Muscle layer of duodenum (tissue), 2 donors: ENCODE data around the gene DVL1.

Experiments used
- H3K27ac ChIP-seq: one replicate; pipeline ENCODE4 v1.7.0; 2013; ENCODE audit warnings: mild to moderate bottlenecking, low read length
- H3K27me3 ChIP-seq: one replicate; pipeline ENCODE4 v1.7.0; 2013; ENCODE audit warnings: low read depth, mild to moderate bottlenecking, control low read depth, low read length
- H3K36me3 ChIP-seq, 2 donors: one replicate each; pipeline ENCODE4 v1.7.0; 2013; ENCODE audit warnings: low read length in 2 of 2, control low read depth in 1 of 2, mild to moderate bottlenecking in 1 of 2; ENCODE audit not compliant: insufficient read depth in 2 of 2, control insufficient read depth in 1 of 2
- H3K4me1 ChIP-seq, 2 donors: one replicate each; pipeline ENCODE4 v1.7.0; 2013; ENCODE audit warnings: low read length in 2 of 2, mild to moderate bottlenecking in 2 of 2, control low read depth in 1 of 2, moderate library complexity in 1 of 2; ENCODE audit not compliant: insufficient read depth in 2 of 2, control insufficient read depth in 1 of 2
- H3K4me3 ChIP-seq, 2 donors: one replicate each; pipeline ENCODE4 v1.7.0; 2013; ENCODE audit warnings: low read length in 2 of 2, low read depth in 1 of 2, mild to moderate bottlenecking in 1 of 2
- H3K9me3 ChIP-seq, 2 donors: one replicate each; pipeline ENCODE4 v1.7.0; 2013; ENCODE audit warnings: low read length in 2 of 2, control low read depth in 1 of 2, mild to moderate bottlenecking in 1 of 2; ENCODE audit not compliant: control insufficient read depth in 1 of 2
- donor health status: healthy.

Gene DVL1

DNA sequence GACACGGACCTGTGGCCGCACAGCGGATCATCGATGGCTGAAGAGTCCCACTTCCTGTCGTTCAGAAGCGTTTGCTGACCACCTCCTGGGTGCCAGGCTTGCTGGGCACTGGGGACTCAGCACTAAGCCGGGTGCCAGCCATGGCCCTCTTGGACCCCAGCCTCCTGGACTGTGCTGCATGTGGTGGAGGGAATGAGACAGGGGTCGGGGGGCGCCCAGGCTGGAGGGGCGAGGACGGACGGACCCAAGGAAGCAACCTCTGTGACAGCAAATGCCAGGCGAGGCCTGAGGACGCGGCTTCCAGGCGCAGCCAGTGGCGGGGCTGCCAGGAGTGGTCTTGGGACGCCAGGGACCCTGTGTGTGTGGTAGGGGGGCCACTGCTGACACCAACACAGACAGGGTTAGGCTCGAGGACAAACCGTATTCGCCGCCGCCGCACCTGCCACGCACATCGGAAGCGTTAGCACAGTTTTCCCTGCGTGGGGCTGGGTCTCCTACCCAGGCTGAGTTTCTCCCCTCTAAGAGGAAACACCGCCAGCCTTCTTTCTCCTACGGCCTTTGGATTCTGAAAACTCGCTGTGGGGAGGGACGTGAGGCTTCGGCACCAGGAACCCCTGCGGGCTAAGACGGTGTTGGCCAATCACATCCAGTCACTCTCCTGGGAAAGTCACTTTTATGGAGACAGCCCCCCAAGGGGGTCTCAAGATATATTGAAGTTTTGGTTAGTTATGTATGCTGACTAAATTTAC is 12.2 kb upstream of the DVL1 start:
- Histone ChIP-seq H3K9me3 (no peaks in the 10 kb centered on the region), H3K36me3 (no peaks in the 10 kb centered on the region), H3K4me1 (peaks cover 6 to 34% of the 10 kb centered on the region in 2 donors), H3K27me3 (no peaks in the 10 kb centered on the region), H3K4me3 (no peak overlapping the region), H3K27ac (peak overlapping the region; percentile 69)

DNA sequence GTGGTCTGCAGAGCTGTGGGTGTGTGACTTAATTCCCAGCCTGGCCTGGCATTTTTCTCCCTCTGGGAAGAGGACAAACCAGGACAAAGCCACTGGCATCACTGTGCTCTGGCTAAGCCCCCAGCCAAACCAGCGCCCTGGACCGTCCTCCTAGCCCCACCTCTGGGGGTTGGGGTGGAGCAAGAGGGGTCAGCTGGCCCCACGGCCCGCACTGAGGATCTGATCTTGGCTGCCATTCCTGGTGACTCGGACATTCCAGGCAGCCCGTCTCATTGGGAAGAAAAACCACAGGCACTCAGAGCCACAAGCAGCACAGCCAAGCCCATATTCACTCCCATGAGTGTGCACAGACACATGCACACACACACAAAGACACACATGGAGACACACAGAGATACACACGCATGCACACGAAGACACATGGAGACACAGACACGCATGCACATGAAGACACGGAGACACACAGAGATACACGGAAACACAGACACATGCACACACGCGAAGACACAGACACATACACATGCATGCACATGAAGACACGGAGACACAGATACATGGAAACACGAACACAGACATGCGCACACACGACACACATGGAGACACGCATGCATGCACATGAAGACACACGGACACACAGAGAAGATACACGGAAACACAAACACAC is 11.4 kb upstream of the DVL1 start:
- H3K27me3 ChIP-seq: no peaks in the 10 kb centered on the region
- H3K27ac ChIP-seq: peak overlapping the region; percentile 8
- H3K36me3 ChIP-seq: no peaks in the 10 kb centered on the region
- H3K9me3 ChIP-seq: no peaks in the 10 kb centered on the region
- H3K4me3 ChIP-seq: no peak overlapping the region
- H3K4me1 ChIP-seq: peaks cover 6 to 40% of the 10 kb centered on the region in 2 donors

- Histone ChIP-seq H3K4me1 (peaks cover 6 to 46% of the 10 kb centered on the region in 2 donors), H3K9me3 (no peaks in the 10 kb centered on the region), H3K27me3 (no peaks in the 10 kb centered on the region), H3K36me3 (no peaks in the 10 kb centered on the region), H3K4me3 (peak overlapping the region in 1 of 2 donors; percentile 72), H3K27ac (peak overlapping the region; percentile 23)
Measured at GRCh38 chr1:1359664-1360468, 10.6 kb upstream of the DVL1 start.

DNA sequence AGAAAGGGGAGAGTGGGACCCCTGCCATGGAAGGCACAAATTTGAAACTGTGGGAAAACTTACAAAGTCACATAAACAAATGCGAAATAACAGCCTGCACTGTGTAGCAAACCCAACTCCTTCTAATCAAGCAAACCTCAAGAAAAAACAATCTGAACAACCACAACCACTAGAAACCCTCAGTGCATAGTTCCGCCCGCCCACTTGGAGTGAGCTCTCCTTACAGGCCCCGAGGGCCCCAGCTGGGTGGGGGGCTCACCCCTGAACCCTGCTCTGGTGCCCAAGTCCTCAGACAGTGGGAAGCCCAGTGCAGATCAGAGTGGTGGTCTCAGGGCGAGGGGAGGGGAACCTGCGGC is 10.1 kb upstream of the DVL1 start:
- Histone ChIP-seq H3K27ac (peak overlapping the region; percentile 23), H3K36me3 (peaks cover 0 to 3% of the 10 kb centered on the region in 2 donors), H3K9me3 (no peaks in the 10 kb centered on the region), H3K27me3 (no peaks in the 10 kb centered on the region), H3K4me3 (peak overlapping the region in 1 of 2 donors; percentile 72), H3K4me1 (peaks cover 6 to 52% of the 10 kb centered on the region in 2 donors)

DNA sequence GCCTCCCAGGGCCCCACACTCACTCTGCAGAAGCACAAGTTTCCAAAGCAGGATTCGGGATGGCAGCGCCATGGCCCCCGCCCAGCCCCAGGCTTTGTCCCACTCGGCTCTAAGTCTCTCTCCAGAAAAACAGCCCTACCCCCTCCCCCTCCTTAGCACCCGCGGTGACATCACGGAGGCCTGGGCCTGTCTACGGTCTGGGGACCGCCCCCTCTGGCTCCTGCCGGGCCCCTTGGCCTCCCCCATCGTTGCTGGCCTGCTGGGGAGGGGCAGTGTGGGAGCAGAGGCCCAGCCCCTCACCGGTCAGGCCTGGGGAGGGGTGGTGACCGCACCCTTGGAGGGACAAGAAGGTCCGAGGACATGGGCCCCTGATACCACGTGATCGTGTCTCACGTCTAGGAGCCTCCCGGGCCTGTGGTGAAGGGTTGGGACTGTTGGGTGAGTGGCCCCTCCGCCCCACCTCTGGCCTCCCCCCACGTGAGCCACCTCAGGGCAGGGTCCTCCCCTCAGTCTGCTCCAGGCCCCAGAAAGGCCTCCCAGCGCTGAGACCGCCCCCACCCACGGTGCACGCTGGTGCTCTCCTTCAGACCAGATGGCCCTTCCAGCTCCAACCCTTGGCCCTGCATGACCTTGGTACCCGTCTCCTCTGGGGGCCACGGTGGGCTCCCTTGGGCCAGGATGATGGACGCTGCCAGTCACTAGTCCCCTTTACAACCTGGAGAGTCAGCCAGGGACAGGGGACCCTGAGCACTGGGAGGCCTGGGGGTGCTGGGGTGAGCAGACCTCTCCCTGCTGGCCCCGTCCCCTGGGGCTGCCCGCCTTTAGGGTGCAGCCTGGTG is 9.4 kb upstream of the DVL1 start, which contains the start of gene MXRA8:
MXRA8 (minus strand) TSS at position 123 of the 839 bp plus-strand sequence; CDS start at position 72, 51 bp downstream.
- no peaks in the 10 kb centered on the region for H3K9me3 ChIP-seq
- peaks cover 6 to 58% of the 10 kb centered on the region in 2 donors for H3K4me1 ChIP-seq
- peak within 1 kb of the TSS; percentile 56 to 72 for H3K4me3 ChIP-seq
- peaks cover 0 to 5% of the 10 kb centered on the region in 2 donors for H3K36me3 ChIP-seq
- H3K27ac ChIP-seq: peak within 1 kb of the TSS; percentile 51
- H3K27me3 ChIP-seq: no peaks in the 10 kb centered on the region

- Histone ChIP-seq H3K4me3 (peak overlapping the region; percentile 56 to 72), H3K27ac (peak overlapping the region; percentile 51), H3K9me3 (no peaks in the 10 kb centered on the region), H3K36me3 (peaks cover 0 to 9% of the 10 kb centered on the region in 2 donors), H3K4me1 (peaks cover 6 to 65% of the 10 kb centered on the region in 2 donors), H3K27me3 (peaks cover 1% of the 10 kb centered on the region)
Measured at GRCh38 chr1:1357871-1358432, 8.7 kb upstream of the DVL1 start.

DNA sequence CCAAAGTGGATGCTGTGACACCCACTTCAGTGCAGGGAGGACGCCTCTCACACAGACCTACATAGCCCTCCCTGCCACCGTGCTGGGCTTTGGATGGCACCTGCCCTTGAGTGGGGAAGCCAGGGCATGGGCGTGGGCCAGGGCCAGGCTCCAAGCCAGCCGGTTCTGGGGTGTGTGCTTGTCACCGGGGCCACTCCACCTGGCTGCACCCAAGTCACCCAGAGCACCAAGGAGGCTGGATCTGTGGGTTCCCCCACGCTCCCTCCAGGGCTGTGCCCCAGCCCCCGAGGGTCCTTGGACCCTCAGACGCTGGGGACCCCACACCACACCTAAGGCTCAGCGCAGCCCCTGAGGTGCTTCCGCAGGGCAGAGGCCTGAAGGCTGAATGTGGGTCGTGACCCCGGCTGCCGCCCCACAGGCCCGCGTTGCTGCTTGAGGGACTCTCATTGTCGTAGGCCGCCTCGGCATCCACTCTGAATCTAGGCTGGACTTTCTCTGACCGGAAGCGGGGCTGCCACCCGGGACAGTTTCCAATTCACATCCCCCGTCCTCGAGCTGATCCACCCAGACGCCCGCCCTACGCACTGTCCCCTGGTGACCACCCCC is 7.7 kb upstream of the DVL1 start:
- no peak overlapping the region for H3K27ac ChIP-seq
- peaks cover 7% of the 10 kb centered on the region for H3K27me3 ChIP-seq
- peaks cover 6 to 76% of the 10 kb centered on the region in 2 donors for H3K4me1 ChIP-seq
- H3K4me3 ChIP-seq: peak overlapping the region; percentile 56 to 72
- H3K9me3 ChIP-seq: no peaks in the 10 kb centered on the region
- peaks cover 0 to 9% of the 10 kb centered on the region in 2 donors for H3K36me3 ChIP-seq

DNA sequence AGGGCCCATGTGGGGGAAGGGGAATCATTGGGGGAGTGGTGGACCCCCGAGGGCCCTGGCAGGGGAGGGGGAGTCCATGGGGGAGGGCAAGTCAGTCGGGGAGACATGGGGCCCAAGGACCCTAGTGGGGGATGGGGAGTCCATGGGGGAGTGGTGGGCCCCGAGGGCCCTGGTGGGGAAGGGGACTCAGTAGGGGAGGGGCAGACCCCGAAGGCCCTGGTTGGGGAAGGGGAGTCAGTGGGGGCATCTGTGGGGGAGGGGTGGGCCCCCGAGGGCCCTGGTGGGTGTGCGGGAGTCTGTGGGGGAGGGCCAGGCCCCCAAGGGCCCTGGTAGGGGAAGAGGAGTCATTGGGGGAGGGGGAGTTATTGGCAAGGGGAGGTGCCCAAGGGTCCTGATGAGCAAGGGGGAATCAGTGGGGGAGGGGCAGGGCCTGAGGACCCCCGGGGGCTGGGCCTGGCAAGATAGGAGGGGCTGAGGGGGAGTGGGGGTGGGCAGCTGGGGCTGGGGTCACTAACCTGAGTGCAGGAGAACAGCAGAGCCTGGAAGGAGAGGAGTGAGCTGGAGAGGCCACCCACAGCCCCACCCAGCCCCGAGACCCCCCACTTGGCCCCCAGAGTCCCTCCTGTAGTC is 7.1 kb upstream of the DVL1 start:
- Histone ChIP-seq H3K27me3 (peaks cover 7% of the 10 kb centered on the region), H3K27ac (no peak overlapping the region), H3K4me3 (peak overlapping the region; percentile 56 to 72), H3K9me3 (no peaks in the 10 kb centered on the region), H3K36me3 (peaks cover 0 to 9% of the 10 kb centered on the region in 2 donors), H3K4me1 (peaks cover 6 to 78% of the 10 kb centered on the region in 2 donors)

DNA sequence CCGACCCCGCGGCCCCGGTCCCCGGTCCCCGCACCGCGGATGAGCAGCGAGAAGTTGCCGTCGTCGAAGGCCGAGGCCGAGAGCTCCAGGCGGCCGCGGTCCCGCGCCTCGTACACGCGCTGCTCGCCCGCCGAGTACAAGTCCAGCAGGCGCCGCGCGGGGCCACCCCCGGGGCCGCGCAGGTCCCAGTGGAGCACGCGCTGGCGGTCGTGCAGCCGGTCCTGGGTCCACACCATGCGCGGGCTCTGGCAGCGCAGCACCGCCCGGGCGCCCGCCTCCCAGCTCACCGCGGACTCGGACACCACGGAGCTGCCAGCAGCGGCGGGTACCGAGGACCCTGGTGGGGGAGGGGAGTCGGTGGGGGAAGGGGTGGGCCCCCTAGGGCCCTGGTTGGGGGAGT is 6.2 kb upstream of the DVL1 start:
- peak overlapping the region in 1 of 2 donors; percentile 40 for H3K4me3 ChIP-seq
- H3K9me3 ChIP-seq: no peaks in the 10 kb centered on the region
- peaks cover 7% of the 10 kb centered on the region for H3K27me3 ChIP-seq
- peaks cover 0 to 9% of the 10 kb centered on the region in 2 donors for H3K36me3 ChIP-seq
- no peak overlapping the region for H3K27ac ChIP-seq
- peaks cover 0 to 72% of the 10 kb centered on the region in 2 donors for H3K4me1 ChIP-seq
